PC-3 (cell line): Measurements from ENCODE around the gene TREH. TPM values are rescaled to one million over a fixed set of nuclear protein-coding genes. Genes with fewer than 3 reads are reported as not detected.
"Not testable (repeated sequence)": the region's sequence is repeated elsewhere in the genome, so short reads cannot be mapped to it uniquely, and the experiment has no call there.

Experiments
- ATAC-seq: fragments of 200-7000 bp; cut with Tn5 transposase; 2 replicates; pipeline ENCODE4 v1.9.1; 2020; ENCODE audit warnings: mild to moderate bottlenecking, moderate library complexity
- BruUV-seq: library from RNA; stranded (reverse); fragments of 400-500 nt; replicated peaks from 2 replicates; lab custom pipeline; 2021; lab: Mats Ljungman, UMichigan
- CTCF ChIA-PET: fragments of 300-600 bp; sonication (Branson Sonifier 250); formaldehyde crosslinking; loops from one replicate; lab custom pipeline; 2022; ENCODE audit warnings: antibody characterized with exemption; lab: Charles Lee
- POLR2A ChIA-PET: fragments of 300-600 bp; sonication (Branson Sonifier 250); formaldehyde crosslinking; loops from one replicate; lab custom pipeline; 2022; ENCODE audit warnings: antibody characterized with exemption; ENCODE audit not compliant: unreplicated experiment; lab: Charles Lee
- DNase-seq: peaks from one replicate; pipeline ENCODE4 v3.0.0-alpha.2; 2015
- H2AFZ ChIP-seq: fragments of 300-600 bp; sonication (generic); 2 replicates; pipeline ENCODE4 v1.6.0; 2016; ENCODE audit warnings: antibody characterized with exemption, low read length
- H3F3A ChIP-seq: fragments of 300-600 bp; sonication (generic); one replicate; pipeline ENCODE4 v1.6.0; 2017; ENCODE audit warnings: antibody characterized with exemption, low read length, control low read depth, mild to moderate bottlenecking; ENCODE audit not compliant: unreplicated experiment
- H3K27ac ChIP-seq: fragments of 300-600 bp; sonication (generic); 2 replicates; pipeline ENCODE4 v1.5.1; 2016; ENCODE audit warnings: mild to moderate bottlenecking, low read length
- H3K27me3 ChIP-seq: fragments of 300-600 bp; sonication (generic); 2 replicates; pipeline ENCODE4 v1.6.1; 2016; ENCODE audit warnings: low read length, mixed read lengths
- H3K36me3 ChIP-seq: fragments of 300-600 bp; sonication (generic); 2 replicates; pipeline ENCODE4 v1.6.1; 2016; ENCODE audit warnings: low read depth, mixed run types, low read length, mixed read lengths
- H3K4me1 ChIP-seq: fragments of 300-600 bp; sonication (generic); 2 replicates; pipeline ENCODE4 v1.5.1; 2016; ENCODE audit warnings: low read length; ENCODE audit not compliant: insufficient read depth
- H3K4me2 ChIP-seq: fragments of 300-600 bp; sonication (generic); 2 replicates; pipeline ENCODE4 v1.6.0; 2016; ENCODE audit warnings: low read length
- H3K4me3 ChIP-seq: fragments of 300-600 bp; sonication (generic); 2 replicates; pipeline ENCODE4 v1.5.1; 2016; ENCODE audit warnings: mild to moderate bottlenecking, low read length, mixed read lengths
- H3K79me2 ChIP-seq: fragments of 300-600 bp; sonication (generic); 2 replicates; pipeline ENCODE4 v1.6.1; 2017; ENCODE audit warnings: low read length, mixed read lengths
- H3K9ac ChIP-seq: fragments of 300-600 bp; sonication (generic); 2 replicates; pipeline ENCODE4 v1.6.0; 2016; ENCODE audit warnings: mild to moderate bottlenecking, low read length
- H3K9me2 ChIP-seq: fragments of 300-600 bp; sonication (generic); replicated peaks from 2 replicates; pipeline ENCODE4 v1.6.1; 2016; ENCODE audit warnings: mixed run types, low read length, mixed read lengths
- H3K9me3 ChIP-seq: fragments of 300-600 bp; sonication (generic); 2 replicates; pipeline ENCODE4 v1.6.1; 2016; ENCODE audit warnings: low read length, mixed read lengths
- H4K20me1 ChIP-seq: fragments of 300-600 bp; sonication (generic); 2 replicates; pipeline ENCODE4 v1.6.1; 2016; ENCODE audit warnings: low read length, mixed read lengths
- EZH2 ChIP-seq: fragments of 300-600 bp; sonication (generic); IDR thresholded peaks from one replicate; pipeline ENCODE4 v1.6.1; 2017; ENCODE audit warnings: antibody characterized with exemption, mild to moderate bottlenecking, low read length; ENCODE audit not compliant: unreplicated experiment
- EZH2phosphoT487 ChIP-seq: fragments of 300-600 bp; sonication (generic); IDR thresholded peaks from 2 replicates; pipeline ENCODE4 v1.6.1; 2018; ENCODE audit warnings: mild to moderate bottlenecking, antibody characterized with exemption, low read length, borderline replicate concordance
- intact Hi-C: fragments of 100-400 bp; cut with micrococcal nuclease; formaldehyde crosslinking; loops from 2 replicates; pipeline ENCODE4 v1.9.0; 2023
- total RNA-seq: library from RNA; depleted of rRNA; stranded (reverse); fragments of >200 nt; gene quantifications from 2 replicates; pipeline ENCODE4 v1.2.3, GENCODE V29; 2014
- TF ChIP-seq, protein P1 (sequence below): fragments of 300-600 bp; sonication (generic); conservative IDR thresholded peaks from 2 replicates; pipeline ENCODE4 v1.5.1; 2017; ENCODE audit warnings: antibody characterized with exemption, low read depth, mild to moderate bottlenecking, low read length

The TREH gene
- total RNA-seq, 1 experiment from 2014 or later, result not detected

DNA sequence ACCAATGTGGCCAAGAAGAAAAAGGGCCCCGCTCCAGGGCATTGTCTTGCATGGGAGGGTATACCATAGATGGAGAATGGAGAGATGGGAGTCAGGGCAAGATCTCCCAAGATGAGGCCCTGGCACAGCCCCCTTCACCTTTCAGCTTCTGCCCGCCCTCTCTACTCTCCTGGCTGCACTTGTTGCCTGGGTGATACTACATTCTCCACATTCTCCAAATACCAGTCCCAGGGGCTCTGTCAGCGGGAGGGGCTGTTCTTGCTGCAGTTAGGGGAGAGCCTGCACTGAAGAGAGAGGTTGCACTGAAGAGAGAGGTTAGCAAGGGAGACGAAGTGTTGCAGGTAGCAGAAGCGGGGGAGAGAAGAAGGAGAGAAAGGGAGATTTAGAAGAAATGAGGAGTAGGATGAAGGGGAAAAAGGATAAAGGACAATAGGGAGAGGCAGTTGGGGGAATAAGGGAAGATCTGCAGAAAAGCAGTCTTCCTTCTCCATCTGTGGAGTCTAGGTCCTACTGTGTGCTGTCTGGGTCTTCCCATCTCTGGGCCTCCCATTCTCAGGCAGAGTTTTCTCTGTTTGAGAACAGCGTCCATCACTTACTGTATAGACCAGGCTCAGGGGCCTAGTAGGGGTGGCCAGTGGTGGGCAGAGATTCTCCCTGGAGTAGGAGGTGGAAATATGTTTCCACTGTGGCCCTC, 64.0 kb downstream of the TREH start:
- no peaks in the 10 kb centered on the region for H3K27me3 ChIP-seq
- H2AFZ ChIP-seq, result no peak overlapping the region
- intact Hi-C loops, result no loop called here
- CTCF ChIA-PET, result no interaction called here
- no peaks in the 10 kb centered on the region for H3K9me2 ChIP-seq
- H3K27ac ChIP-seq, result no peak overlapping the region
- no peaks in the 10 kb centered on the region for H3K79me2 ChIP-seq
- no TSS peak for BruUV-seq
- ATAC-seq (no peak), DNase-seq (no peak)
- H3K4me1 ChIP-seq, result peaks cover 21% of the 10 kb centered on the region
- H3K4me2 ChIP-seq, result no peak overlapping the region
- H3F3A ChIP-seq, result no peaks in the 10 kb centered on the region
- no peaks in the 10 kb centered on the region for H3K36me3 ChIP-seq
- H3K9ac ChIP-seq, result no peak overlapping the region
- TF ChIP-seq, protein P1, sequence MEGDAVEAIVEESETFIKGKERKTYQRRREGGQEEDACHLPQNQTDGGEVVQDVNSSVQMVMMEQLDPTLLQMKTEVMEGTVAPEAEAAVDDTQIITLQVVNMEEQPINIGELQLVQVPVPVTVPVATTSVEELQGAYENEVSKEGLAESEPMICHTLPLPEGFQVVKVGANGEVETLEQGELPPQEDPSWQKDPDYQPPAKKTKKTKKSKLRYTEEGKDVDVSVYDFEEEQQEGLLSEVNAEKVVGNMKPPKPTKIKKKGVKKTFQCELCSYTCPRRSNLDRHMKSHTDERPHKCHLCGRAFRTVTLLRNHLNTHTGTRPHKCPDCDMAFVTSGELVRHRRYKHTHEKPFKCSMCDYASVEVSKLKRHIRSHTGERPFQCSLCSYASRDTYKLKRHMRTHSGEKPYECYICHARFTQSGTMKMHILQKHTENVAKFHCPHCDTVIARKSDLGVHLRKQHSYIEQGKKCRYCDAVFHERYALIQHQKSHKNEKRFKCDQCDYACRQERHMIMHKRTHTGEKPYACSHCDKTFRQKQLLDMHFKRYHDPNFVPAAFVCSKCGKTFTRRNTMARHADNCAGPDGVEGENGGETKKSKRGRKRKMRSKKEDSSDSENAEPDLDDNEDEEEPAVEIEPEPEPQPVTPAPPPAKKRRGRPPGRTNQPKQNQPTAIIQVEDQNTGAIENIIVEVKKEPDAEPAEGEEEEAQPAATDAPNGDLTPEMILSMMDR, result no peak
- TF ChIP-seq EZH2phosphoT487 (no peak), EZH2 (no peak)
- no peak overlapping the region for H3K4me3 ChIP-seq
- H4K20me1 ChIP-seq, result no peaks in the 10 kb centered on the region
- POLR2A ChIA-PET, result no interaction called here
- H3K9me3 ChIP-seq, result no peaks in the 10 kb centered on the region

DNA sequence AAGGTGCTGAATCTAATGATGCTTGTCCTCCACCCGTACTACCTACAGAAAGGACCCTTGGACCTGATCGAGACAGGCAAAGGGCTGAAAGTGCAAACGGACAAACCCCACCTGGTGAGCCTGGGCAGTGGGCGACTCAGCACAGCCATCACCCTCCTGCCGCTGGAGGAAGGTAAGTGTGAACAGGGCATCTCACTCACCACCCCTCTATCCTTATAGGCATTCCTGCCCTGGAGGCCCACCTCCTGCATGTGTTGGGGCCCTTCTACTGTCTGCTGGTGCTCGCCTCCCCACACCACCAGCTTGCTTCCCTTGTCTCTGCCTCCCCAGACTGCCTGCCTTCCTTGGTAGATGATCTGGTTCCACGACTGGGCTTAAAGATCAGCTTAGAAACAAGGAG, 64.9 kb downstream of the TREH start:
- Histone ChIP-seq H3K9me2 (no peaks in the 10 kb centered on the region), H3K9me3 (no peaks in the 10 kb centered on the region), H3K4me2 (no peak overlapping the region), H3K27me3 (no peaks in the 10 kb centered on the region), H4K20me1 (no peaks in the 10 kb centered on the region), H3K4me3 (no peak overlapping the region), H2AFZ (no peak overlapping the region), H3K27ac (no peak overlapping the region), H3K36me3 (no peaks in the 10 kb centered on the region), H3K4me1 (peaks cover 12% of the 10 kb centered on the region), H3K9ac (no peak overlapping the region), H3F3A (no peaks in the 10 kb centered on the region), H3K79me2 (no peaks in the 10 kb centered on the region)
- intact Hi-C loops, result no loop called here
- ATAC-seq, result no peak
- TF ChIP-seq, protein P1, result no peak
- TF ChIP-seq EZH2 (no peak), EZH2phosphoT487 (no peak)
- no TSS peak for BruUV-seq
- ChIA-PET POLR2A (no interaction called here), CTCF (no interaction called here)
- no peak for DNase-seq

DNA sequence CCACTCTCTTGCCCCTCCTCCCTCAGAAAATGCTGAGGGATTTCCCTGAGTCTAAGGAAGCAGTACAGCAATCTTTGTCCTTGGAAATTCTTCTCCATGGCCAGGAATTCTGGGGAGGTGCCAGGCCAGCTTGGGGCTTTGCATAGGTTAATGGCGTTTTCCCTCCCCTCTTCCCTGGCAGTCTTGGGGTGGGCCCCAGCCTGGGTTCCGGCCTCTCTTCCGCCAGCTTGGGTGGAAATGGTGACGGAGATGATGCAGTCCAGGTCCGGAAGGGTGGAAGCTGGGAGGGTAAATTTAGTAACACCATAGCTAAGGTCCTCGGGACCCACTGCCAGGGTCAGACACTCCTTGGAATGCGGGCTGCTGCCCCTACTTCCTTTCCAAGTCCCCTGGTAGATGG, 67.1 kb downstream of the TREH start:
- DNase-seq (no peak), ATAC-seq (no peak)
- Histone ChIP-seq H3K27ac (no peak overlapping the region), H3K79me2 (no peaks in the 10 kb centered on the region), H3F3A (no peaks in the 10 kb centered on the region), H3K9ac (no peak overlapping the region), H3K27me3 (no peaks in the 10 kb centered on the region), H3K36me3 (no peaks in the 10 kb centered on the region), H3K4me1 (peaks cover 5% of the 10 kb centered on the region; the same call in 1 of the 2 replicates), H3K9me2 (no peaks in the 10 kb centered on the region), H2AFZ (no peak overlapping the region), H3K4me2 (no peak overlapping the region), H3K4me3 (no peak overlapping the region), H4K20me1 (no peaks in the 10 kb centered on the region), H3K9me3 (no peaks in the 10 kb centered on the region)
- no TSS peak for BruUV-seq
- intact Hi-C loops, result no loop called here
- CTCF ChIA-PET, result no interaction called here
- POLR2A ChIA-PET, result interaction anchor here (0.7 kb wide), 1 partner anchor 9 kb away, joined by 3 read pairs; no protein-coding TSS in a partner anchor
- TF ChIP-seq, protein P1, result no peak
- no peak for TF ChIP-seq EZH2
- no peak for TF ChIP-seq EZH2phosphoT487

DNA sequence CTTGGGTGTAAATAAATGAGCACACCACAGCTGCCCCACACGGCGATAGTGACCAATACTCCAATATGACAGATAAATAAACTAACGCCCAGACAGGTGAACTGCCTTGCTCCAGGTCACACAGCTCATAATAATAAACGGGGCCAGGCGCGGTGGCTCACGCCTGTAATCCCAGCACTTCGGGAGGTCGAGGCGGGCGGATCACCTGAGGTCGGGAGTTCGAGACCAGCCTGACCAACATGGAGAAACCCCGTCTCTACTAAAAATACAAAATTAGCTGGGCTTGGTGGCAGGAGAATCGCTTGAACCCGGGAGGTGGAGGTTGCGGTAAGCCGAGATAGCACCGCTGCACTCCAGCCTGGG, 68.0 kb downstream of the TREH start:
- CTCF ChIA-PET, H3K27me3 ChIP-seq: not testable (repeated sequence)

More for the DNA sequence above, 68.0 kb downstream of the TREH start:
- H2AFZ ChIP-seq, intact Hi-C loops, H3K9me2 ChIP-seq, H3K9ac ChIP-seq, H3K27ac ChIP-seq, H3K36me3 ChIP-seq, H4K20me1 ChIP-seq, BruUV-seq, H3K79me2 ChIP-seq, H3K4me3 ChIP-seq, POLR2A ChIA-PET, H3K4me2 ChIP-seq, H3K4me1 ChIP-seq, DNase-seq, H3F3A ChIP-seq, H3K9me3 ChIP-seq, ATAC-seq: not testable (repeated sequence)
